ENCODE measurements around the gene AXDND1.
"Not testable (repeated sequence)": the region's sequence is repeated elsewhere in the genome, so short reads cannot be mapped to it uniquely, and the experiment has no call there.

- not testable (repeated sequence) for TF ChIP-seq CTCF (IDR thresholded peaks at IDR 0.05; ENCODE audit: borderline replicate concordance, extremely low read depth, low read length, poor library complexity, severe bottlenecking); EZH2 (IDR thresholded peaks at IDR 0.05; ENCODE audit: borderline replicate concordance, low read depth, low read length, severe bottlenecking)
Observed at GRCh38 chr1:179440301-179440700, 74.5 kb downstream of the AXDND1 start.

All from DND-41 (cell line).